ENCODE data around the gene XPO6.

DNA sequence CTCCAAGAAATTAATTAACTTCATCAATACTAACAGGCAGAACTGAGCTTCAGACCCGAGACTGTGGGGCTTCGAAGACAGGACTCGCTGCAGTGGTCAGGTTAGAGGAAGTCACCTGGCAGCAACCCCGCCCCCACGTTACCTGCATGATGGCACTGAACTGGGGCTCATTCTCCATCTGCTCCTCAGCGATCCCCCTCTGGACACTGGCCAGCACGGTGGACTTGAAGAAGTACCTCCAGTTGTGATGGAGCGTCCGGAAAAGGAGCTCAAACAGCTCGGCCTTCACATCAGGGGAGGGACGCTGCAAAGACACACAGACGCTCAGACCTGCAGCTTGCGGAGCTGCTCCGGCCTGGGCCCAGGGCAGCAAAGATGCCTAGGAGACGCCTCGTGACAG, 107.4 kb downstream of the XPO6 start:
- TF ChIP-seq POLR2AphosphoS5 (IDR thresholded peaks at IDR 0.05; ENCODE audit: insufficient read depth in 1 of 2, low read depth in 1 of 2): no peak
- TF ChIP-seq, protein P1, sequence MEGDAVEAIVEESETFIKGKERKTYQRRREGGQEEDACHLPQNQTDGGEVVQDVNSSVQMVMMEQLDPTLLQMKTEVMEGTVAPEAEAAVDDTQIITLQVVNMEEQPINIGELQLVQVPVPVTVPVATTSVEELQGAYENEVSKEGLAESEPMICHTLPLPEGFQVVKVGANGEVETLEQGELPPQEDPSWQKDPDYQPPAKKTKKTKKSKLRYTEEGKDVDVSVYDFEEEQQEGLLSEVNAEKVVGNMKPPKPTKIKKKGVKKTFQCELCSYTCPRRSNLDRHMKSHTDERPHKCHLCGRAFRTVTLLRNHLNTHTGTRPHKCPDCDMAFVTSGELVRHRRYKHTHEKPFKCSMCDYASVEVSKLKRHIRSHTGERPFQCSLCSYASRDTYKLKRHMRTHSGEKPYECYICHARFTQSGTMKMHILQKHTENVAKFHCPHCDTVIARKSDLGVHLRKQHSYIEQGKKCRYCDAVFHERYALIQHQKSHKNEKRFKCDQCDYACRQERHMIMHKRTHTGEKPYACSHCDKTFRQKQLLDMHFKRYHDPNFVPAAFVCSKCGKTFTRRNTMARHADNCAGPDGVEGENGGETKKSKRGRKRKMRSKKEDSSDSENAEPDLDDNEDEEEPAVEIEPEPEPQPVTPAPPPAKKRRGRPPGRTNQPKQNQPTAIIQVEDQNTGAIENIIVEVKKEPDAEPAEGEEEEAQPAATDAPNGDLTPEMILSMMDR (IDR thresholded peaks at IDR 0.05): no peak
- TF ChIP-seq POLR2A (IDR thresholded peaks at IDR 0.05): no peak
